ENCODE results near the gene TMEM270. TPM values are rescaled to one million over a fixed set of nuclear protein-coding genes. Genes with fewer than 3 reads are reported as not detected.

TMEM270 gene
- total RNA-seq, 2 donors from 2014 or later = not detected

DNA sequence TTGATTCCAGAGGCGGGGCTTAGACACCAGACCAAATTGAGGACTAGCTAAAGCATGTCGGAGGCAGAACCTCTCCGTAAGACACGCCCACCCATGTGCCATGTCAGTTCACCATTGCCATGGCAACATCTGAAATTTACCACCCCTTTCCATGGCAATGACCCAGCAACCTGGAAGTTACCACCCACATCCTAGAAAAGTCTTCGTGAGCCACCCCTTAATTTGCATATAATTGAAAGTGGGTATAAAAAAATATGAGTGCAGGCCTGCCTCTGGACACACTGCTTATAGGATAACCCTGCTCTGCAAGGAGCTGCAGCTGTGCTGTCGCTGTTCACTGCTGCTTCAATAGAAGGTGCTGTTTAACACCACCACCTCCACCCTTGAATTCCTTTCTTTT is 28.0 kb downstream of the TMEM270 start:
- no peak for TF ChIP-seq CTCF (conservative IDR thresholded peaks at IDR 0.05)
- H3K36me3 ChIP-seq (ENCODE audit: control insufficient read depth, insufficient read depth, low read length) = no peaks in the 10 kb centered on the region
- no peak overlapping the region for H3K27ac Mint-ChIP-seq
- H3K4me1 ChIP-seq (ENCODE audit: control insufficient read depth, insufficient read depth, low read length) = peaks cover 16% of the 10 kb centered on the region
- DNase-seq = peak; percentile 77
- 81 to 88% methylated on average over 5 to 6 of the region's 6 CpGs for WGBS, 2 experiments (ENCODE audit: insufficient coverage in 1 of 2, insufficient read length in 1 of 2)
- no peak overlapping the region for H3K4me3 ChIP-seq (ENCODE audit: low read length)
- H3K27me3 ChIP-seq (ENCODE audit: control insufficient read depth, insufficient read depth, low read length, poor library complexity, severe bottlenecking) = peaks cover 9% of the 10 kb centered on the region
- H3K9ac ChIP-seq (ENCODE audit: extremely low read depth, low read length, poor library complexity, severe bottlenecking) = no peak overlapping the region
- no peaks in the 10 kb centered on the region for H3K9me3 ChIP-seq (ENCODE audit: control insufficient read depth, low read length)
- no peaks in the 10 kb centered on the region for H3K9me3 Mint-ChIP-seq
- peaks cover 19% of the 10 kb centered on the region for H3K27me3 Mint-ChIP-seq (ENCODE audit: insufficient read depth)
- H3K4me3 Mint-ChIP-seq = no peak overlapping the region
- peaks cover 23% of the 10 kb centered on the region for H3K4me1 Mint-ChIP-seq
- H3K27ac ChIP-seq (ENCODE audit: low read depth, low read length) = no peak overlapping the region
- no peaks in the 10 kb centered on the region for H3K36me3 Mint-ChIP-seq (ENCODE audit: low read depth)

DNA sequence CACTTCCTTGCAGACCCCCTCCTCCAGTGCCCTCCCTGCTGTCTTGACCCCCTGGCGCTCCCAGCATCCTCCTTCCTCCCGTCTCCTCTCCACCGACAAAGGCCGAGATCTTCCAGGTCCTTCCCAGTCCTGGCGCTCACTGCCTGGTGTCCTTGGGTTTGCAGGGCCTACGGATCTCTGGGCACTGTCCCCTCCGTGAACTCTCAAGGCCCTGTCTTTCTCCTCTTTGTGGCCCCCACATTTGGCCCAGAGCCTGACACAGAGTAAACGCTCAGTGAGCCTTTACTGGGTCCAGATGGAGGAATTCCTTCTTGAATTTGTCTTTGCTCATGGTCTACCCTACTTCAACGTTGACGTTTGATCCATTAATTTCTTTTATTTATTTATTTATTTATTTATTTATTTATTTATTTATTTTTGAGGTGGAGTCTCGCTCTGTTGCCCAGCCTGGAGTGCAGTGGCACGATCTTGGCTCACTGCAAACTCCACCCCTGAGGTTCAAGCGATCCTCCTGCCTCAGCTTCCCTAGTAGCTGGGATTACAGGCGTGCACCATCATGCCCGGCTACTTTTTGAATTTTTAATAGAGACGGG is 29.7 kb downstream of the TMEM270 start:
- Histone ChIP-seq H3K4me3 (ENCODE audit: low read length) (no peak overlapping the region), H3K9ac (ENCODE audit: extremely low read depth, low read length, poor library complexity, severe bottlenecking) (no peak overlapping the region), H3K4me1 (ENCODE audit: control insufficient read depth, insufficient read depth, low read length) (peaks cover 16% of the 10 kb centered on the region), H3K27me3 (ENCODE audit: control insufficient read depth, insufficient read depth, low read length, poor library complexity, severe bottlenecking) (no peaks in the 10 kb centered on the region), H3K27ac (ENCODE audit: low read depth, low read length) (no peak overlapping the region), H3K36me3 (ENCODE audit: control insufficient read depth, insufficient read depth, low read length) (no peaks in the 10 kb centered on the region), H3K9me3 (ENCODE audit: control insufficient read depth, low read length) (peaks cover under 1% of the 10 kb centered on the region)
- Mint-ChIP-seq H3K9me3 (peaks cover 5% of the 10 kb centered on the region), H3K4me3 (no peak overlapping the region), H3K4me1 (peaks cover 23% of the 10 kb centered on the region), H3K27me3 (ENCODE audit: insufficient read depth) (peaks cover 9% of the 10 kb centered on the region), H3K36me3 (ENCODE audit: low read depth) (no peaks in the 10 kb centered on the region), H3K27ac (no peak overlapping the region)
- TF ChIP-seq CTCF (conservative IDR thresholded peaks at IDR 0.05) = no peak
- DNase-seq = no peak
- 87 to 93% methylated on average over 9 to 14 of the region's 16 CpGs for WGBS, 2 experiments (ENCODE audit: insufficient coverage in 1 of 2, insufficient read length in 1 of 2)

- Mint-ChIP-seq H3K36me3 (ENCODE audit: low read depth) (no peaks in the 10 kb centered on the region), H3K4me1 (peaks cover 19% of the 10 kb centered on the region), H3K4me3 (no peak overlapping the region), H3K9me3 (peaks cover 10% of the 10 kb centered on the region), H3K27me3 (ENCODE audit: insufficient read depth) (peaks cover 9% of the 10 kb centered on the region), H3K27ac (no peak overlapping the region)
- peaks cover 6% of the 10 kb centered on the region for H3K9me3 ChIP-seq (ENCODE audit: control insufficient read depth, low read length)
- H3K36me3 ChIP-seq (ENCODE audit: control insufficient read depth, insufficient read depth, low read length) = no peaks in the 10 kb centered on the region
- WGBS, 2 experiments (ENCODE audit: insufficient coverage in 1 of 2, insufficient read length in 1 of 2) = 85 to 90% methylated on average over 8 to 16 of the region's 16 CpGs
- peaks cover 15% of the 10 kb centered on the region for H3K4me1 ChIP-seq (ENCODE audit: control insufficient read depth, insufficient read depth, low read length)
- H3K27ac ChIP-seq (ENCODE audit: low read depth, low read length) = no peak overlapping the region
- no peak for DNase-seq
- TF ChIP-seq CTCF (conservative IDR thresholded peaks at IDR 0.05) = peak; percentile 52
- H3K4me3 ChIP-seq (ENCODE audit: low read length) = no peak overlapping the region
- no peak overlapping the region for H3K9ac ChIP-seq (ENCODE audit: extremely low read depth, low read length, poor library complexity, severe bottlenecking)
- no peaks in the 10 kb centered on the region for H3K27me3 ChIP-seq (ENCODE audit: control insufficient read depth, insufficient read depth, low read length, poor library complexity, severe bottlenecking)
These were observed 30.4 kb downstream of the TMEM270 start for GRCh38 chr7:73891178-73891885.

All from endodermal cell (in vitro differentiated cells).